ENCODE data around the gene AKR1B15.
A peak's percentile ranks its signal among the peaks of the same experiment; 100 is the strongest.
"Not testable (repeated sequence)": the region's sequence is repeated elsewhere in the genome, so short reads cannot be mapped to it uniquely, and the experiment has no call there.

The AKR1B15 gene

GRCh38 chr7:134563398-134563749 is 14.5 kb downstream of the AKR1B15 start:
- DNase-seq (ENCODE audit: low spot score), result not testable (repeated sequence)

- no peak for DNase-seq (ENCODE audit: low spot score)
Observed at GRCh38 chr7:134565643-134566136, 16.8 kb downstream of the AKR1B15 start.

- no peak for DNase-seq (ENCODE audit: low spot score)
Observed at GRCh38 chr7:134567368-134567767, 18.5 kb downstream of the AKR1B15 start.

GRCh38 chr7:134569962-134570361 is 21.1 kb downstream of the AKR1B15 start:
- DNase-seq (ENCODE audit: low spot score), result not testable (repeated sequence)

GRCh38 chr7:134571101-134571500 is 22.2 kb downstream of the AKR1B15 start:
- DNase-seq (ENCODE audit: low spot score), result no peak

GRCh38 chr7:134571746-134572461 is 23.0 kb downstream of the AKR1B15 start:
- no peak for DNase-seq (ENCODE audit: low spot score)

- no peak for DNase-seq (ENCODE audit: low spot score)
Observed at GRCh38 chr7:134574322-134574721, 25.4 kb downstream of the AKR1B15 start.

GRCh38 chr7:134584290-134584689 is 35.4 kb downstream of the AKR1B15 start:
- no peak for DNase-seq (ENCODE audit: low spot score)

GRCh38 chr7:134585897-134586296 is 37.0 kb downstream of the AKR1B15 start:
- DNase-seq (ENCODE audit: low spot score), result no peak

GRCh38 chr7:134587750-134588149 is 38.8 kb downstream of the AKR1B15 start:
- DNase-seq (ENCODE audit: low spot score), result no peak

- no peak for DNase-seq (ENCODE audit: low spot score)
Observed at GRCh38 chr7:134589491-134589941, 40.6 kb downstream of the AKR1B15 start.

- DNase-seq (ENCODE audit: low spot score), result no peak
Observed at GRCh38 chr7:134593530-134594392, 44.9 kb downstream of the AKR1B15 start.

- DNase-seq (ENCODE audit: low spot score), result no peak
Observed at GRCh38 chr7:134594877-134595276, 46.0 kb downstream of the AKR1B15 start.

GRCh38 chr7:134599371-134599770 is 50.5 kb downstream of the AKR1B15 start:
- DNase-seq (ENCODE audit: low spot score), result no peak

GRCh38 chr7:134601459-134601858 is 52.5 kb downstream of the AKR1B15 start:
- DNase-seq (ENCODE audit: low spot score), result no peak

GRCh38 chr7:134602881-134603451 is 54.1 kb downstream of the AKR1B15 start:
- DNase-seq (ENCODE audit: low spot score), result no peak

GRCh38 chr7:134605978-134606923 is 57.3 kb downstream of the AKR1B15 start:
- DNase-seq (ENCODE audit: low spot score), result peak; percentile 84

- DNase-seq (ENCODE audit: low spot score), result no peak
Observed at GRCh38 chr7:134611611-134612151, 62.8 kb downstream of the AKR1B15 start.

- peak; percentile 13 for DNase-seq (ENCODE audit: low spot score)
Observed at GRCh38 chr7:134612197-134612596, 63.3 kb downstream of the AKR1B15 start.

- no peak for DNase-seq (ENCODE audit: low spot score)
Observed at GRCh38 chr7:134613623-134614347, 64.9 kb downstream of the AKR1B15 start.

- DNase-seq (ENCODE audit: low spot score), result no peak
Observed at GRCh38 chr7:134616611-134617010, 67.7 kb downstream of the AKR1B15 start.

Data from NAMALWA (cell line).